ENCODE results near the gene PCDH9. TPM values are rescaled to one million over a fixed set of nuclear protein-coding genes. Genes with fewer than 3 reads are reported as not detected.

The PCDH9 gene
- total RNA-seq, 4 donors from 2014 or later = 0.37 to 2.4 (median 1.5) TPM

DNA sequence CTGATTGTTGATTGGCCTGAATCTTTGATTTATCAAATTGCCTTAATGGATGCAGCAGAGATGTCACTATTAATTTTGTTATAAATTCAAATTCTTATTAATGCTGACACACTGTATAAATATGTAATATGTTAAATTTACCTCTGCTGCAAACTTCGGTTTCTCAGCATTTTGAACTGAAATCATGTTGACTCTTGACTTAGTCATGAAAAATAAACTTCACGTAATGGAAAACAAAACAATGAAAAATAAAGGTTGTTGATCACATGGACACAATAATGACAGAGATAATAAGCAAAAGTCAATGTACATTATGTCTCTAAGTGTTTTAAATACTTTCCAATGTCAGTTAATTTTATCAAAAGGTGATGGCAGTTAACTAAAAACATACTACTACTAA, 827.6 kb downstream of the PCDH9 start:
- 85 to 90% methylated on average over 2 of the region's 2 CpGs for WGBS, 2 donors (ENCODE audit: low coverage in 1 of 2)
- Histone ChIP-seq H3K27ac (no peak overlapping the region), H3K27me3 (no peaks in the 10 kb centered on the region), H3K4me1 (peaks cover 0 to 2% (median 0%) of the 10 kb centered on the region in 4 donors), H3K9me3 (no peaks in the 10 kb centered on the region), H3K4me3 (no peak overlapping the region), H3K36me3 (no peaks in the 10 kb centered on the region)
- TF ChIP-seq POLR2AphosphoS5 (IDR thresholded peaks at IDR 0.05) = no peak
- TF ChIP-seq EP300 (IDR thresholded peaks at IDR 0.05; ENCODE audit: low read depth) = no peak
- TF ChIP-seq POLR2A (IDR thresholded peaks at IDR 0.05) = no peak
- TF ChIP-seq CTCF (IDR thresholded peaks at IDR 0.05) = no peak
- in situ Hi-C loops (cut with MboI; ENCODE audit: low pct_ligation_motif_present in 1 of 4, low pct_unique_long_range_greater_than_20kb in 1 of 4, low sequenced_read_pairs in 3 of 4) = no loop called here
- intact Hi-C loops (cut with DNase I; ENCODE audit: low total_unique reads) = loop anchor here (10.0 kb wide), 1 partner anchor 48 kb away; no protein-coding TSS in a partner anchor
- DNase-seq = no peak

DNA sequence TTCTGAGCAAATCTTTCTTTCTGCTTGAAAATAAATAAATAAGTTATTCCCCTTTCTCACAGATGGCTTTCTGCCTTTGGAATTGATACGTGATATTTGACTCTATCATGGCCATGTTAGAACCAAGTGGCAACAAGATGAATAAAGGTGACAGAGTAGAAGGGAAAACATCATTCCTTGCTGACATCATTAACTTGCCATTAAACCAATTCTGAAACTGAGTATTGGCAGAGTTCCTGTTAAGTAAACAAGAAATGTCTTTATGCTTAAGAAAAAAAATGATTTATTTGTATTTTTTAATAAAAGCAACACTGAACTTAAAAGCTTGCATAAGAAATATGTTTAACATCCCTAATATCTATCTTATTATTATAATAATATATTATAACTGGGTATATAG, 828.1 kb downstream of the PCDH9 start:
- 50 to 83% methylated on average over 1 of the region's 1 CpG for WGBS, 2 donors (ENCODE audit: low coverage in 1 of 2)
- Histone ChIP-seq H3K9me3 (no peaks in the 10 kb centered on the region), H3K27ac (no peak overlapping the region), H3K36me3 (no peaks in the 10 kb centered on the region), H3K4me3 (no peak overlapping the region), H3K27me3 (no peaks in the 10 kb centered on the region), H3K4me1 (peaks cover 0 to 2% (median 0%) of the 10 kb centered on the region in 4 donors)
- in situ Hi-C loops (cut with MboI; ENCODE audit: low pct_ligation_motif_present in 1 of 4, low pct_unique_long_range_greater_than_20kb in 1 of 4, low sequenced_read_pairs in 3 of 4) (no loop called here), intact Hi-C loops (cut with DNase I; ENCODE audit: low total_unique reads) (loop anchor here (10.0 kb wide), 1 partner anchor 47 kb away; no protein-coding TSS in a partner anchor)
- no peak for DNase-seq
- TF ChIP-seq CTCF (IDR thresholded peaks at IDR 0.05) (no peak), EP300 (IDR thresholded peaks at IDR 0.05; ENCODE audit: low read depth) (no peak), POLR2A (IDR thresholded peaks at IDR 0.05) (no peak), POLR2AphosphoS5 (IDR thresholded peaks at IDR 0.05) (no peak)

DNA sequence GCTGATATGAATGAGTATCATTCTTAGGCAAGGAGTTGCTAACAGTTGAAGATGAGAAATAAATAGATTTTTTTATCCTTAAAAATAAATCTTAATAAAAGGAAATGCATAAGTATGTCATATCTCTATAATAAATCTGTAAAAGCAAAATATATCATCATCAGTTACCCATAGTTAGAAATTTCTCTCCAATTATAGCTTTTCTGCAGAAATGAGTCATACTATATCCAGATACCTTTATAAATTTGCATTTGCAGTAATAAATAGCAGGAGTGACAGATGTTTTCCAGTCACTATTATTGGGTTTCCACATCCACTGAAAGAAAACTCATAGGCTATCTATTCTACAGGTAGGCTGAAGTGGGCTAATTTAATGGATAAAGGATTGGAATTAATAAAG, 829.8 kb downstream of the PCDH9 start:
- H3K36me3 ChIP-seq = no peaks in the 10 kb centered on the region
- H3K4me1 ChIP-seq = no peaks in the 10 kb centered on the region
- no peaks in the 10 kb centered on the region for H3K9me3 ChIP-seq
- in situ Hi-C loops (cut with MboI; ENCODE audit: low pct_ligation_motif_present in 1 of 4, low pct_unique_long_range_greater_than_20kb in 1 of 4, low sequenced_read_pairs in 3 of 4) (no loop called here), intact Hi-C loops (cut with DNase I; ENCODE audit: low total_unique reads) (loop anchor here (10.0 kb wide), 1 partner anchor 45 kb away; no protein-coding TSS in a partner anchor)
- H3K4me3 ChIP-seq = no peak overlapping the region
- no peak overlapping the region for H3K27ac ChIP-seq
- no peak for DNase-seq
- no peaks in the 10 kb centered on the region for H3K27me3 ChIP-seq
- TF ChIP-seq POLR2A (IDR thresholded peaks at IDR 0.05) (no peak), EP300 (IDR thresholded peaks at IDR 0.05; ENCODE audit: low read depth) (no peak), CTCF (IDR thresholded peaks at IDR 0.05) (no peak), POLR2AphosphoS5 (IDR thresholded peaks at IDR 0.05) (no peak)

- H3K4me1 ChIP-seq = no peaks in the 10 kb centered on the region
These were observed 830.3 kb downstream of the PCDH9 start for GRCh38 chr13:66399873-66400272.

More at GRCh38 chr13:66399873-66400272, 830.3 kb downstream of the PCDH9 start:
- DNase-seq = no peak
- intact Hi-C loops (cut with DNase I; ENCODE audit: low total_unique reads) (loop anchor here (10.0 kb wide), 1 partner anchor 45 kb away; no protein-coding TSS in a partner anchor), in situ Hi-C loops (cut with MboI; ENCODE audit: low pct_ligation_motif_present in 1 of 4, low pct_unique_long_range_greater_than_20kb in 1 of 4, low sequenced_read_pairs in 3 of 4) (no loop called here)
- Histone ChIP-seq H3K36me3 (no peaks in the 10 kb centered on the region), H3K9me3 (no peaks in the 10 kb centered on the region), H3K27ac (no peak overlapping the region), H3K4me3 (no peak overlapping the region), H3K27me3 (no peaks in the 10 kb centered on the region)
- 78 to 83% methylated on average over 1 of the region's 1 CpG for WGBS, 2 donors (ENCODE audit: low coverage in 1 of 2)
- TF ChIP-seq CTCF (IDR thresholded peaks at IDR 0.05) (no peak), EP300 (IDR thresholded peaks at IDR 0.05; ENCODE audit: low read depth) (no peak), POLR2A (IDR thresholded peaks at IDR 0.05) (no peak), POLR2AphosphoS5 (IDR thresholded peaks at IDR 0.05) (no peak)
